CD8-positive, alpha-beta memory T cell (primary cell): Measurements from ENCODE around the gene DSCAM. TPM values are rescaled to one million over a fixed set of nuclear protein-coding genes. Genes with fewer than 3 reads are reported as not detected.
"Not testable (repeated sequence)": the region's sequence is repeated elsewhere in the genome, so short reads cannot be mapped to it uniquely, and the experiment has no call there.

Experiments
- CTCF ChIA-PET: fragments of 350-600 bp; sonication (Branson Sonifier 250); formaldehyde crosslinking; loops from one replicate; lab custom pipeline; 2021; ENCODE audit warnings: antibody characterized with exemption; lab: Charles Lee
- POLR2A ChIA-PET: fragments of 350-600 bp; sonication (Branson Sonifier 250); formaldehyde crosslinking; loops from one replicate; lab custom pipeline; 2021; ENCODE audit warnings: antibody characterized with exemption; lab: Charles Lee
- DNase-seq, 5 donors: peaks; one replicate each; pipeline versions ENCODE4 v3.0.0 to v3.0.0-alpha.2; 2020 to 2022; ENCODE audit warnings: mixed read lengths in 1 of 5
- H3K27ac ChIP-seq: one replicate; pipeline ENCODE4 v1.7.0; 2013; ENCODE audit warnings: low read depth, mild to moderate bottlenecking, low read length, moderate library complexity
- H3K27me3 ChIP-seq: 2 replicates; pipeline ENCODE4 v1.7.0; 2013; ENCODE audit warnings: low read length, mild to moderate bottlenecking; ENCODE audit not compliant: insufficient read depth, poor library complexity, severe bottlenecking
- H3K36me3 ChIP-seq: 2 replicates; pipeline ENCODE4 v1.7.0; 2013; ENCODE audit warnings: mild to moderate bottlenecking, low read length, moderate library complexity; ENCODE audit not compliant: insufficient read depth
- H3K4me1 ChIP-seq: 2 replicates; pipeline ENCODE4 v1.7.0; 2013; ENCODE audit warnings: mild to moderate bottlenecking, low read length, moderate library complexity; ENCODE audit not compliant: insufficient read depth
- H3K4me3 ChIP-seq: 2 replicates; pipeline ENCODE4 v1.7.0; 2013; ENCODE audit warnings: mild to moderate bottlenecking, low read length
- H3K9me3 ChIP-seq: 2 replicates; pipeline ENCODE4 v1.7.0; 2013; ENCODE audit warnings: mild to moderate bottlenecking, low read length
- H3K27ac Mint-ChIP-seq, 8 donors: one replicate each; pipeline ENCODE4 v1.8.0; 2020 to 2021; ENCODE audit warnings: mixed read lengths in 8 of 8, mild to moderate bottlenecking in 6 of 8, inconsistent platforms in 3 of 8, moderate library complexity in 3 of 8
- H3K27me3 Mint-ChIP-seq, 2 donors: one replicate each; pipeline ENCODE4 v1.8.0; 2020 to 2021; ENCODE audit warnings: mixed read lengths in 2 of 2, mild to moderate bottlenecking in 1 of 2, moderate library complexity in 1 of 2
- H3K36me3 Mint-ChIP-seq, 3 donors: one replicate each; pipeline ENCODE4 v1.8.0; 2020 to 2021; ENCODE audit warnings: mixed read lengths in 3 of 3, inconsistent platforms in 1 of 3, mild to moderate bottlenecking in 1 of 3
- H3K4me1 Mint-ChIP-seq, 3 donors: one replicate each; pipeline ENCODE4 v1.8.0; 2020 to 2021; ENCODE audit warnings: mixed read lengths in 3 of 3, inconsistent platforms in 1 of 3, mild to moderate bottlenecking in 1 of 3
- H3K4me3 Mint-ChIP-seq, 7 donors: one replicate each; pipeline ENCODE4 v1.8.0; 2020 to 2021; ENCODE audit warnings: mixed read lengths in 7 of 7, mild to moderate bottlenecking in 6 of 7, moderate library complexity in 4 of 7, inconsistent platforms in 2 of 7
- H3K9me3 Mint-ChIP-seq, 5 donors: one replicate each; pipeline ENCODE4 v1.8.0; 2020 to 2022; ENCODE audit warnings: mixed read lengths in 5 of 5, mild to moderate bottlenecking in 3 of 5, moderate library complexity in 2 of 5, inconsistent platforms in 1 of 5
- polyA plus RNA-seq: library from polyadenylated mRNA; unstranded; fragments of 300-500 nt; fragmentation: Illumina TruSeq; gene quantifications from one replicate; pipeline ENCODE4 v1.2.3, GENCODE V29; 2021
- total RNA-seq, 2 experiments: library from RNA; stranded (reverse); gene quantifications; one replicate each; pipeline ENCODE4 v1.2.3, GENCODE V29; 2021

The DSCAM gene
- total and polyA plus RNA-seq, 3 experiments from 2014 or later, result not detected

- CTCF ChIA-PET, H3K4me3 Mint-ChIP-seq, POLR2A ChIA-PET, DNase-seq, H3K36me3 Mint-ChIP-seq, H3K9me3 ChIP-seq, H3K4me1 ChIP-seq, H3K27me3 ChIP-seq, H3K27ac ChIP-seq, H3K36me3 ChIP-seq, H3K4me3 ChIP-seq, H3K27ac Mint-ChIP-seq, H3K4me1 Mint-ChIP-seq, H3K27me3 Mint-ChIP-seq: not testable (repeated sequence)
- peaks cover 4 to 18% (median 10%) of the 10 kb centered on the region in 5 donors for H3K9me3 Mint-ChIP-seq
These were observed 818.6 kb downstream of the DSCAM start for GRCh38 chr21:40028393-40028792.

- DNase-seq, result no peak
- H3K4me1 ChIP-seq, result no peaks in the 10 kb centered on the region
- H3K27ac ChIP-seq, result no peak overlapping the region
- Mint-ChIP-seq H3K4me1 (no peaks in the 10 kb centered on the region), H3K27ac (no peak overlapping the region), H3K36me3 (no peaks in the 10 kb centered on the region), H3K4me3 (no peak overlapping the region), H3K27me3 (peaks cover 0 to 2% of the 10 kb centered on the region in 2 donors), H3K9me3 (peaks cover 0 to 11% (median 8%) of the 10 kb centered on the region in 5 donors)
- CTCF ChIA-PET, result no interaction called here
- POLR2A ChIA-PET, result no interaction called here
- H3K27me3 ChIP-seq, result no peaks in the 10 kb centered on the region
- no peak overlapping the region for H3K4me3 ChIP-seq
- H3K9me3 ChIP-seq, result no peaks in the 10 kb centered on the region
- no peaks in the 10 kb centered on the region for H3K36me3 ChIP-seq
These were observed 825.2 kb downstream of the DSCAM start for GRCh38 chr21:40021558-40022351.

- no peak for DNase-seq
- no peaks in the 10 kb centered on the region for H3K4me1 ChIP-seq
- H3K4me3 ChIP-seq, result no peak overlapping the region
- no peak overlapping the region for H3K27ac ChIP-seq
- Mint-ChIP-seq H3K36me3 (no peaks in the 10 kb centered on the region), H3K4me3 (no peak overlapping the region), H3K4me1 (no peaks in the 10 kb centered on the region), H3K27me3 (peaks cover 0 to 2% of the 10 kb centered on the region in 2 donors), H3K9me3 (peaks cover 0 to 10% (median 10%) of the 10 kb centered on the region in 5 donors), H3K27ac (no peak overlapping the region)
- ChIA-PET CTCF (no interaction called here), POLR2A (no interaction called here)
- no peaks in the 10 kb centered on the region for H3K27me3 ChIP-seq
- H3K9me3 ChIP-seq, result no peaks in the 10 kb centered on the region
- H3K36me3 ChIP-seq, result no peaks in the 10 kb centered on the region
These were observed 826.3 kb downstream of the DSCAM start for GRCh38 chr21:40020651-40021050.

DNA sequence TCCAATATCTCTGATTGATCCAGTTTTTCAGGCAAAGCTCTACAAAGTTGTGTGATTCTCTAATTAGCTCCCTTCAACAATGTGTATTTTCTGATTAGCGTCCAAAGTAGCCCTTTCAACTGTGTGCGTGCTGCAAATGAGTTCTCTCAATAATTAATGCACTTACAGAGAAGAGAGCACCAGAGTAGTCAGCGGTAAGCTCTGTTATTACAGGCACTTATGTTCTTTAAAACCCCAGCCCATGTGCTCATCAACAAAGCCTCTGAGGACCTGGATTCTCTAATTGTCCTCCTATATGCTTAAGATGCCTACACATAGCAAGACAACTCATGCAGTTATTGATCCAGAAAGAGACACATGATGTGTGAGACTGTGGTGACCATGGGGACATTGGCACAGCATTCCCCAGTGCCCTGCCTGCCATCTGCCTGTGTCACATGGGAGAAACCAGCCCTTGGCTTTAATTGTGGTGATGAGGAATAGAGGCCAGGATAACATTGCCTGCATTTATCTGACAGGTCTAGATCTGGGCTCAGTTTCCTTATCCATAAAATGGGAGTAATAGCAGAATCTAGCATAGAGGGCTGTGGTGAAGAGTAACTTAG, 828.0 kb downstream of the DSCAM start:
- Histone ChIP-seq H3K27ac (no peak overlapping the region), H3K4me3 (no peak overlapping the region), H3K27me3 (no peaks in the 10 kb centered on the region), H3K9me3 (no peaks in the 10 kb centered on the region), H3K4me1 (no peaks in the 10 kb centered on the region), H3K36me3 (no peaks in the 10 kb centered on the region)
- Mint-ChIP-seq H3K27me3 (peaks cover 0 to 2% of the 10 kb centered on the region in 2 donors), H3K27ac (no peak overlapping the region), H3K36me3 (no peaks in the 10 kb centered on the region), H3K4me3 (no peak overlapping the region), H3K4me1 (no peaks in the 10 kb centered on the region), H3K9me3 (peaks cover 7 to 16% (median 12%) of the 10 kb centered on the region in 5 donors)
- DNase-seq, result no peak
- POLR2A ChIA-PET, result no interaction called here
- CTCF ChIA-PET, result no interaction called here

- Histone ChIP-seq H3K4me3 (no peak overlapping the region), H3K4me1 (no peaks in the 10 kb centered on the region), H3K27ac (no peak overlapping the region), H3K9me3 (no peaks in the 10 kb centered on the region), H3K27me3 (no peaks in the 10 kb centered on the region), H3K36me3 (no peaks in the 10 kb centered on the region)
- DNase-seq, result no peak
- no peaks in the 10 kb centered on the region for H3K36me3 Mint-ChIP-seq
- H3K27ac Mint-ChIP-seq, result no peak overlapping the region
- no peak overlapping the region for H3K4me3 Mint-ChIP-seq
- ChIA-PET CTCF (no interaction called here), POLR2A (no interaction called here)
- H3K4me1 Mint-ChIP-seq, result no peaks in the 10 kb centered on the region
- peaks cover 0 to 4% of the 10 kb centered on the region in 2 donors for H3K27me3 Mint-ChIP-seq
- peaks cover 6 to 14% (median 8%) of the 10 kb centered on the region in 5 donors for H3K9me3 Mint-ChIP-seq
These were observed 830.3 kb downstream of the DSCAM start for GRCh38 chr21:40016667-40017066.

DNA sequence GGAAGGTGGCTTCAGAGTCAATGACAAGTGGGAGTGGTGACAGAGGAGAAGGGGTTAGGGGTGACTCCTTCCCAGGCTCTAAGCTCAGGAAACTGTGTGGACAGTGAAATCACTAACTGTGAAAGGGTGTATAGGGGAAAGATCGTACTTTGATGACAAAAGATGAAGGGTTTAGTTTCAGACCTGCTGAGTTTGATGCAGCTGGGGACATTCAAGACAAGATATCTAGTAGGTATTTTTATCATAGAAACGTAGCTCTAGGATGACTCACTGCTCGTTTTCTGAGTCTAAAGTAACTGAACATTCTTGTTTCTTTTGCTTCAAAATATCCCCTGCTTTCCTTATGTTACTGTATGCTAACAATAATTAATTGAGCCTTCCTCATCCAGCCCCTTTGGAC, 830.7 kb downstream of the DSCAM start:
- no peaks in the 10 kb centered on the region for H3K4me1 Mint-ChIP-seq
- DNase-seq, result no peak
- ChIA-PET POLR2A (no interaction called here), CTCF (no interaction called here)
- Histone ChIP-seq H3K4me3 (no peak overlapping the region), H3K4me1 (no peaks in the 10 kb centered on the region), H3K27me3 (no peaks in the 10 kb centered on the region), H3K36me3 (no peaks in the 10 kb centered on the region), H3K9me3 (no peaks in the 10 kb centered on the region), H3K27ac (no peak overlapping the region)
- no peak overlapping the region for H3K4me3 Mint-ChIP-seq
- H3K36me3 Mint-ChIP-seq, result no peaks in the 10 kb centered on the region
- H3K27ac Mint-ChIP-seq, result no peak overlapping the region
- peaks cover 0 to 1% of the 10 kb centered on the region in 2 donors for H3K27me3 Mint-ChIP-seq
- H3K9me3 Mint-ChIP-seq, result peaks cover 3 to 16% (median 12%) of the 10 kb centered on the region in 5 donors

GRCh38 chr21:40015818-40016217, 831.1 kb downstream of the DSCAM start:
- no peak for DNase-seq
- Histone ChIP-seq H3K4me1 (no peaks in the 10 kb centered on the region), H3K36me3 (no peaks in the 10 kb centered on the region), H3K27ac (no peak overlapping the region), H3K9me3 (no peaks in the 10 kb centered on the region), H3K27me3 (no peaks in the 10 kb centered on the region), H3K4me3 (no peak overlapping the region)
- peaks cover 3 to 18% (median 12%) of the 10 kb centered on the region in 5 donors for H3K9me3 Mint-ChIP-seq
- H3K36me3 Mint-ChIP-seq, result no peaks in the 10 kb centered on the region
- peaks cover 0 to 1% of the 10 kb centered on the region in 2 donors for H3K27me3 Mint-ChIP-seq
- no peak overlapping the region for H3K4me3 Mint-ChIP-seq
- H3K4me1 Mint-ChIP-seq, result no peaks in the 10 kb centered on the region
- POLR2A ChIA-PET, result no interaction called here
- CTCF ChIA-PET, result no interaction called here
- H3K27ac Mint-ChIP-seq, result no peak overlapping the region

DNA sequence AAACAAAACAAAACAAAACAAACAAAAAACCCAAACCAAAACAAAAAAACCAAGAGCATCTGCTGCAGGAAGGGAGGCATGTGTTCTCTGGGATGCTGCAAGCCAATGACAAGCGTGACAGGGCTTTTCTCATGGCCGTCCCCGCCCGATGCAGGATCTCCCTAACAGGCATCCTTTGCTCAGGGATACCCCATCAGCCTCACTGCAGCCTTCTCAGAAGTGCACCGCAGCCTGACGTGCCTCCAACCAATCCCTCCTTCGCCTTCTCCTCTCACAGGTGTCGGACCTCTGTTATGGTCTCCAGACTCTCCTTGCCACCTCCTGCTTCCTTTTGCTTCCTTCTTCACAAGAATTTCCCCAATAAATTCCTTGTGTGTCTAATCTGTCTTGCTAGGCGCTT, 832.6 kb downstream of the DSCAM start:
- Histone ChIP-seq H3K4me3 (no peak overlapping the region), H3K36me3 (no peaks in the 10 kb centered on the region), H3K4me1 (no peaks in the 10 kb centered on the region), H3K9me3 (no peaks in the 10 kb centered on the region), H3K27me3 (no peaks in the 10 kb centered on the region), H3K27ac (no peak overlapping the region)
- ChIA-PET CTCF (no interaction called here), POLR2A (no interaction called here)
- Mint-ChIP-seq H3K27me3 (peaks cover 0 to 1% of the 10 kb centered on the region in 2 donors), H3K9me3 (peaks cover 3 to 12% (median 5%) of the 10 kb centered on the region in 5 donors), H3K36me3 (no peaks in the 10 kb centered on the region), H3K4me3 (no peak overlapping the region), H3K27ac (no peak overlapping the region), H3K4me1 (no peaks in the 10 kb centered on the region)
- DNase-seq, result no peak
